ENCODE data around the gene HAGH.
"Not testable (repeated sequence)": the region's sequence is repeated elsewhere in the genome, so short reads cannot be mapped to it uniquely, and the experiment has no call there.

Gene HAGH

DNA sequence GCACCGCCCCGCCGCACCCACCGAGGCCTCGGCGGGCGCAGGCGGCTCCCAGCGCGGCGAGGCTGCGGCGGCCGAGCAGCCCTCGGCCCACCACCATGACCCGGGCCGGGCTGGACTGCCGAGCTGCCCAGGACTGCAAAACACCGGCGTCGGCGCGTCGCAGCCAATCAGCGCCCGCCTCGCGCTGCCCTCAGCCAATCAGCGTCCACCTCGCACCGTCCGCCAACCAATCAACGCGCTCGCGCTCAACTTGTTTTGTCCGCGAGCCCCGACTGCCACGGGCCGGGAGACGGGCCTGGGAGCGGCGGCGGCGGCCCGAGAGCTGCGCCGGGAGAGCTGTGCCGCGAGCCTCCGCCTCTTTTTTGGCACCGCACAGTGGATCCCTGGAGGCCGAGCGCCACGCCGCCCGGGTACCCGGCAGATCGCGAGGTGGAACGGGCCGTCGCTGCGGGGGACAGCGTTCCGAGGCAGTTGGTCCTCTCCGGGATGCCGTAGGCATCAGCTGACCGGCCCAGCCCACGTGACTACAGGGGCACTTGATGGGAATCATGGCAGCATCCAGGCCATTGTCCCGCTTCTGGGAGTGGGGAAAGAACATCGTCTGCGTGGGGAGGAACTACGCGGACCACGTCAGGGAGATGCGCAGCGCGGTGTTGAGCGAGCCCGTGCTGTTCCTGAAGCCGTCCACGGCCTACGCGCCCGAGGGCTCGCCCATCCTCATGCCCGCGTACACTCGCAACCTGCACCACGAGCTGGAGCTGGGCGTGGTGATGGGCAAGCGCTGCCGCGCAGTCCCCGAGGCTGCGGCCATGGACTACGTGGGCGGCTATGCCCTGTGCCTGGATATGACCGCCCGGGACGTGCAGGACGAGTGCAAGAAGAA, at the start of gene HAGH, which contains the start of gene FAHD1:
TSS of gene HAGH (minus strand) at position 135 of the 883 bp plus-strand sequence. CDS start at position 97, 38 bp downstream.
TSS of gene FAHD1 (plus strand) at position 516 of the 883 bp plus-strand sequence. CDS start at position 549, 33 bp downstream.
- peak; percentile 94 for DNase-seq

GRCh38 chr16:1876066-1876465, 49.4 kb upstream of the HAGH start:
- DNase-seq = not testable (repeated sequence)

DNA sequence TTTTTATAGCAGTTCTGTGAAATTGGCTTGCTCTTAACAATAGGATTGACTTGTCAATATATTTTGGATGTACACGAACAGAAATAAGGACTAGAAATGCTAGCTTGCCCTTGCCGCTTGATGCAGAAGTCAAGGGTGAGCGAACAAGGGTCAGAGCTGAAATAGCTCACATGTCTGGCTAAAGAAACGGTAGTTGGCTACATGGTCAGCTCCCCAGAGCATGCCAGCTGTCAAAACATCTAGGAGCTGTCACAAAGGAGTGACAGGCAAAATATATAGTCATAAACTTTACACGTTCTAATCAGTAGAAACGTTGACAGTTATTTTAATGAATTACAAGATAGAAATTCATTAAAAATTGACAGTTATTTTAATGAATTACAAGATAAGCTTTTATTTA, 48.2 kb upstream of the HAGH start:
- no peak for DNase-seq

DNA sequence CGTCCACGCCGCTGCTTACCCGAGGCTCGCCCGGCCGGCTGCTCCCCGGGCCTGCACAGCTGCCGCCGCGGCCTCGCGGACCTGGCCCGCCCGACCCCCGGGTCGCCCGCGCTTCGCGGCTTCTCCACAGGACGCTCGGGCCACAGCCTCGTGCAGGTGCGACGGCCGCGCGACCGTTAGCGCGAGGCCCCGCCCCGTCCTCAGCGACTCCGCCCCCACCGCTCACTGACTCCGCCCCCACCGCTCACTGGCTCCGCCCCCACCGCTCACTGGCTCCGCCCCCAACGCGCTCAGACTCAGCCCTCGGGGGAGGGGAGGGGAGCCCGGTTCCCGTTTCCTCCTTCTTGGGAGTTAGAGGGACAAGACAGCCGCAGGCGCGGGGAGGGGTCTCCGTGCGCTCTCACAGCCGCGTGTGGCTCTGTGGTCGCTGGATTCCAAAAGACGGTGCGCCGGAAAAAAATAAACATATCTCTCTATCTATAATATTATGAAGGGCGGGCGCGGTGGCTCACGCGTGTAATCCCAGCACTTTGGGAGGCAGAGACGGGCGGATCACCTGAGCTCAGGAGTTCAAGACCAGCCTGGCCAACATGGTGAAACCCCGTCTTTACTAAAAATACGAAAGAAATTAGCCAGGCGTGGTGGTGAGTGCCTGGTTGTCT, 45.5 kb upstream of the HAGH start, which contains the start of gene MEIOB:
TSS of gene MEIOB (minus strand) at position 191 of the 662 bp plus-strand sequence. CDS start 3,989 bp downstream, outside the sequence.
- peak; percentile 61 for DNase-seq

- DNase-seq = no peak
These were observed 43.9 kb upstream of the HAGH start for GRCh38 chr16:1870365-1871082.

DNA sequence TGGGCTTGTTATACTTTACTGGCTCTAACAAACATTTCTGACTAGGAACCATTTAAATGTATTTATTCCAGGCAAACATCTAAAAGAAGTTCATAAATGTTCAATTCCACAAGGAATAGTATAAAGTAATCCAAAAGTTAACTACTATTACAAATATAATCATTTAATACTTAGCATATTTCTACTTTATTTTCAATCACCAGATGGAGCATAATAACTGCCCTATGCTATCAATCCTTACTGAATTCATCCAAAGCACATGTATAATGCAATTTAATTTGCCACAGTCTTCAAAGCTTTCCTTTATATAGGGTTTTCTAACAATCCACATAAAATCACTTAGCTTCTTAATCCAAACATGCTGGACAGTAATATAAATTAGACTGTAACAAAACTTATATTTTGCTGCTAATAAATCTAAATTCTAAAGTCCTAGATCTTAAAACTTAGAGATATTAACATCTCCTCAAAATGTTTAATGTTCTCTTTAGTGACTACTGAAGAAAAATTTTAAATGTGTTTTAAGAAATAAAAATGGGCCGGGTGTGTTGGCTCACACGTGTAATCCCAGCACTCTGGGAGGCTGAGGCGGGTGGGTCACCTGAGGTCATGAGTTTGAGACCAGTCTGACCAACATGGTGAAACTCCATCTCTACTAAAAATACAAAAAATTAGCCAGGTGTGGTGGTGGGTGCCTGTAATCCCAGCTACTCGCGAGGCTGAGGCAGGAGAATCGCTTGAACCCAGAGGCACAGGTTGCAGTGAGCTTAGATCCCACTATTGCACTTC, 39.5 kb upstream of the HAGH start:
- no peak for DNase-seq

GRCh38 chr16:1863681-1864460, 37.2 kb upstream of the HAGH start:
- peak; percentile 32 for DNase-seq

DNA sequence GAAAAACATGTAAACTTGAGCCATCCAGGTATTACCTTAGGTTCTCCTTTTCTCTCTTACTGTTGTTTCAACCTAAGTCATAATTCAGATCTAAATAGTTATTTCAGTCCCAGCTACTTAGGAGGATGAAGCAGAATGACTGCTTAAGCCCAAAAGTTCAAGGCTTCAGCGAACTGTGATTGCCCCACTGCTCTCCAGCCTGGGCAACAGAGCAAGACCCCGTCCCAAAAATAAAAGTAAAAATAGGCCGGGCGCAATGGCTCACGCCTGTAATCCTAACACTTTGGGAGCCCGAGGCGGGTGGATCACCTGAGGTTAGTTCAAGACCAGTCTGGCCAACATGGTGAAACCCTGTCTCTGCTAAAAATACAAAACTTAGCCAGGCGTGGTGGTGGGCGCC, 35.8 kb upstream of the HAGH start:
- no peak for DNase-seq

GRCh38 chr16:1861730-1862129, 35.1 kb upstream of the HAGH start:
- DNase-seq = no peak

- DNase-seq = no peak
These were observed 33.0 kb upstream of the HAGH start for GRCh38 chr16:1859650-1860049.

GRCh38 chr16:1858189-1858865, 31.7 kb upstream of the HAGH start:
- DNase-seq = no peak

DNA sequence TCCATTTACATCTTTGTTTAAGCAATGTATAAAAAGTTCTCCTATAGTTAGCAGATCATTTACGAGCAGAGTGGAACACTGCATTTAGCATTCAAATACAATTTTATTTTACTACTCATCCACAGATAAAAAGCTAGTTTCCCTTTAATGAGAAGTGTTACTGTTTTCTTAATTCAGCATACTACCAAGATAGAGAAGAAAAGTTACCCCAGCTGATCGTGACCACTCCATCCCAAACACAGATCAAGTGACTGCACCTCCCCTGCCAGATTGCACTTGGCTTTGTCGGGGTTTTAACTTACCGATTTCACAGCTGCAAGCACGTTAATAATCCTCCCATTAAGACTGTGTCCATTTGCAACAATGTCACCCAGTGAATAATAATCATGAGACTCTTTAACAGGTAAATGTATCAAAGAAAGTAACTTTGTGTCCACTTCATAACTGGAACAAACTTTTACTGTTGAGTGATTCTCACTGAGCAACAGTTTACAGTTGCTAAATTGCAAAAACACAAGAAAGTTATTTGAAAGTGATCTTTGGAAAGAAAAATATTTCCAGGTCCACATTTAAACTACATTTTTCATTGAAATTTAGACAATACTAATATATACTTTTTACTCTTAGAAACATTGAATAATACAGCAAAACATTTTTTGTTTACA, 30.9 kb upstream of the HAGH start:
- no peak for DNase-seq

DNA sequence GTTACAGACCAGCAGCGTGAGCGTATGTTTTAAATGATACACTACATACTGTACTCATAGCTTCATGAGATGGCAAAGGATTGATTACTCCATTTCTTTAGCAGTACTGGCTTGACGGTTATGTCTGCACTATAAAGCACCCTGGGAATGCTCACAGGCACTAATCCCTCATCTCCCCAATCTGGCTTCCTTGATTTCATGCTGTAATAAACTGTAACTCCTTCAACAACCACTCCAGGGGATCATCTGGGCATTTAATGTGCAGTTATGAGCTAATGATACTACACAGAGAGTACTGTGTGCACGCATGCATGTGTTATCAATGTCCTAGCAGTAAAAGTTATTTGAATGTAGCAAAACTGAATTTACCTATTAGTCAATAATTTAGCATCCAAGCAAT, 25.2 kb upstream of the HAGH start:
- no peak for DNase-seq

DNA sequence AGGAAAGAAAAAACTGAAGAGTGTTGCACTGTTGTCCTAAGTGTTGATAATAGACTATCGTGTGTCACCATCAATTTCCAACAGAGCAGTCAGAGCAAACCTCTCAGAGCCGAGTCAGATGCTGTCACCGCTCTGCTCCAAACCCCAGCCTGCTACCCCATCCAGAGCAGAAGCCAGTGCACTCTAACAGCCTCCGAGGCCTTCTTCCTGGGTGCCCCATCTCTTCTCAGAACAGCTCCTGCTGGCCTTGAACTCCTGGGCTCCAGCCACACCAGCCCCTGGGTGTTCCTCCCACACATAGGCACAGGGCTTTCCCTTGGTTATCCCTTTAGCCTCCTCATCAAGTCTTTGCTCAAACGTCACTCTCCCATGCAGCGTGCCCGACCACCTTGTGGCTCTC, 24.4 kb upstream of the HAGH start:
- no peak for DNase-seq

DNA sequence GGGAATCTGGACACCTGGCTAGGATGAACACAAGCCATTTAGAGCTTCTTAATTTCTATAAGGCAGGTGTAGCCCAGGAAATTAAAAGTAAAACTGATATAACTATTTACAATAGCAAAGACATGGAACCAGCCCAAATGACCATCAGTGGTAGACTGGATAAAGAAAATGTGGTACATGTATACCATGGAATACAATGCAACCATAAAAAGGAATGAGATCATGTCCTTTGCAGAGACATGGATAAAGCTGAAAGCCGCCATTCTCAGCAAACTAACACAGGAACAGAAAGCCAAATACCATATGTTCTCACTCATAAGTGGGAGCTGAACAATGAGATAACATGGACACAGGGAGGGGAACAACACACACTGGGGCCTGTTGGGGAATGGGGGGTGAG, 19.8 kb upstream of the HAGH start:
- DNase-seq = no peak

GRCh38 chr16:1845985-1846384, 19.4 kb upstream of the HAGH start:
- DNase-seq = no peak

DNA sequence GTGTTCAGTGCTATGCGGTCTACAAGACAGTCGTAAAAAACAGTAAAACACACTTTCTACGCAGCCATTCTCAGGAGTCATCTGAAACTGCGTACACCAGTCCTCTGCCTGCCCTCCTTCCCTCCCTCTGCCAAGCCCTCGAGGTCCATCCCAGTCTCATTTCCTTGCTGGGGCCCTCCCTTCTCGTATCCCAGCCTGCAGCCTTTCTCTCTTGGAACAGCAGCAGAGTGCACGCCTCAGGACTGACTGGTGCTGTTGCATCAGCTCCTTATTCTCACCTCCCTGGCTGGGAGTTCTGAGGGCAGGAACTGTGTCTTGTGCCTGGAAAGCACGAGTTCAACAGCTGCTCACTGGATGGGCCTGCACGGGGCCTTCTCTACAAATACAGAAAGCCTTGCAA, 12.9 kb upstream of the HAGH start:
- no peak for DNase-seq

- DNase-seq = no peak
These were observed 7.5 kb upstream of the HAGH start for GRCh38 chr16:1834096-1834495.

DNA sequence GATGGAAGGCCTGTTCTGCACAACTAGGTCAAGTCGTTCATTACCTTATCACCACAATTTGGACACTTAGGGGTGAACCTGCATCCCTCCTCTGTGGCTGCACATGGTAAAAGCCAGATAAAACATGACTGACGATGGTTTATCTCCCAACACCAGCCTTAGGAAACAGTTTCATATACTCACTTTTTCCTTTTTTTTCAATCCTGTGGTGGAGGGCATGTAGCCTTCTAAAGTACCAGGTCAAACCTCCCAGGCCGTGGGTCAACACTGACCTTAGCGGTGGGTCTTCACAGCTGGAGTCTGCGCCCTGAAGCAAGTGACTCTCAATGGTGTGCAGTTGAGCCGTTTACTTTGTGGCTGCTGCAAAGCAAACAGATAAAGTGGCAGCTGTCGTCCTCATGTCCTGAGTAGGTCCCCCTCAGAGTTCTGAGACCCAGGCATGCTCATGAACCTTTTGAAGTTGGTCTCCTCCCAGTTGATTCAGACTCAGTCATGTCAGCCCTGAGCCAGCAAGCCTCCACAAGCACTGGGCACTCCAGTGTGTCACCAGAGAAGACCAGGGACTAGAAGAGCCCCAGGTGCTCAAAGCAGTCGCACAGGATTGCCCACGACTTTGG, 6.3 kb upstream of the HAGH start:
- DNase-seq = no peak

Data from activated T-cell treated with anti-CD3 and anti-CD28 coated beads, Interleukin-2, amount 50 U/mL, for 1 hour (primary cell).